ENCODE results near the gene PCIF1. TPM values are rescaled to one million over a fixed set of nuclear protein-coding genes. Genes with fewer than 3 reads are reported as not detected.

Gene PCIF1
- total RNA-seq, 4 donors from 2014 or later, result 20.7 to 39.2 (median 24.8) TPM

DNA sequence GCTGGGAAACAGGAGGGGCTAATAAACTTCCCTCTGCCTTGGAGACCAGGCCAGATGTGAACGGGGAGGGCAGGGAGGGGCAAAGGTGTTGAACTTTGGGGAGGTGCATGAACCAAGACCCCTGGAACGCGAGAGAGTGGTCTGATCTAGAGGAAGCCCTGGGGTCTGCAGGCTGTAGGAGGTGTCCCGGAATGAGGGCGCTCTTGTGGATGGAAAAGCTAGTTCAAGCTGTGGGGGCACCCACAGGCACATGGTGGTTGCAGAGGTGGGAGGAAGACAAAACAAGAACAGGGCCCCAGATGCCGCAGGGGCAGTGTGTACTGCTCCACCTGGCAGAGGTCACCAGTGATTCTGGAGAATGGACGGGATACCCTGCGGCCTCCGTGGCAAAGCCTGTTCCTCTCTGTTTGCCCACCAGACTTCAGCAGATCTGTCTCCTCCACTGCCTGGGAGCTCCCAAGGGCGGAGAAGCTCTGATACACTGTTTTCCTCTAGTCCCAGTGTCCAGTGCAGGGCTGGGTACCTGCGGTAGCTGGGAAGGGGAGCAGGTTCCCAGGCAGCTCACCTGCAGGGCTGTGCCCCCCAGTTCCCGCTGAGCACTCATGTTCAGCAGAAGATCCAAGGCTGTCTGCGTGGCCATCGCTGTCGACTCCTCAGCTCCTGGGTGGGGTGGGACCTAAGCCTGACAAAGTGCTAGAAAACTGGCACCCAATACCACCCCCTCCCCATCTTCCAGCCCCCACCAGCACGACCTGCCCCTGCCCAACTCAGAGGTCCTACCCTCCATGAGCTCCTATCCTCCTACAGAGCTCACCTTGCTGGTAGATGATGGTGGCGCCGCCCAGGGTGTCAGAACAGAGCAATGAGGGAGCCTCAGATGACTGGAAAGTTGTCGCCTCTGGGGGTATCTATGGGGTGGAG, 22.8 kb downstream of the PCIF1 start:
- TF ChIP-seq CTCF (IDR thresholded peaks at IDR 0.05; ENCODE audit: low read depth), result no peak

GRCh38 chr20:45958593-45958992, 24.1 kb downstream of the PCIF1 start:
- no peak for TF ChIP-seq CTCF (IDR thresholded peaks at IDR 0.05; ENCODE audit: low read depth)

DNA sequence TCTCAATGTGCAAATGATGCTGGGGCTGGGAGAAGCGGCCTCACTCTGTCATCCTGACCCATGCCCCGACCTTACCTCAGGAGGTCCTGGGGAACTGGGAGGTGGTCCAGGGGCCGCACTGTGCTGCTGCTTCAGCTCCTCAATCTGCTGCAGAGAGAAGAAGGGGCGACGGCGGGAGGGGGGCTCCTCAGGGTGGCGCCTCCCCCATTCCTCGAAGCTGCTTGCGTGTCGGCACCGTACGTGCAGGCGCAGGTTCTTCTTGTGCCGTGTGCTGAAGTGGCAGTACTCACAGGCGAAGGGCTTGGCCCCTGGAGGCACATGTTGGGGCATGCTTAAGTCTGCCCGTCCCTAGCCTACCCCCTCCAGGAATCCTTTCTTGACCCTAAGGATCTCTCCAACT, 24.6 kb downstream of the PCIF1 start:
- no peak for TF ChIP-seq CTCF (IDR thresholded peaks at IDR 0.05; ENCODE audit: low read depth)

DNA sequence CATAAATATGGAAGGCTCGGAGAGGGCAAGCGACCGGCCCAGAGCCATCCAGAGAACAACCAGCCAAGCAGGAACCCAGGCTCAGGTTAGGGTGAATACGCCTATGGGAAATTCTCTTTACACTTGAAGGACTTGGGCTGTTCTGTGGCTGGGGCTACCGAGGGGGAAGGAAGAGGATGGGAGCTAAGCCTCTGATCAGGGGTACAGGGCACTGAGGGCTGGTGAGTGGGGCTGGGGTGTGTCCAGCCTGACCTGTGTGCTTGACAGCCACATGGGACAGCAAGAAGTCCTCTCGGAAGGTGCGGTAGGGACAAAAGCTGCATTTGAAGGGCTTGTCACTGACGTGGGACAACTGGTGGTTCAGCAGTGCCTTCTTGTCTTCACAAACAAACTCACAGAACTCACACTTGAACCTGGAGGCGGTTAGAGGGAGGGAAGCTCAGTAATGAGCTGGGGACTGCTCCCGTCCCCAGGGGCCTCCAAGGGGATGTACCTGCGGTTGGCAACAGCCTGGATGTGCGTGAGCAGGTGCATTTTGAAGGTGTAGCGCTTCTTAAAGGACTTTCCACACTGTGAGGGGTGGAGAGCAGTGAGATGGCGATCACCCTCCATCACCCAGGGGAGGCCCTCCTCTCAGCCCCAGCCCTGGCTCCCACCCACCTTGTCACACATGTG, 25.6 kb downstream of the PCIF1 start:
- no peak for TF ChIP-seq CTCF (IDR thresholded peaks at IDR 0.05; ENCODE audit: low read depth)

- no peak for TF ChIP-seq CTCF (IDR thresholded peaks at IDR 0.05; ENCODE audit: low read depth)
Measured at GRCh38 chr20:45962031-45962755, 27.7 kb downstream of the PCIF1 start.

DNA sequence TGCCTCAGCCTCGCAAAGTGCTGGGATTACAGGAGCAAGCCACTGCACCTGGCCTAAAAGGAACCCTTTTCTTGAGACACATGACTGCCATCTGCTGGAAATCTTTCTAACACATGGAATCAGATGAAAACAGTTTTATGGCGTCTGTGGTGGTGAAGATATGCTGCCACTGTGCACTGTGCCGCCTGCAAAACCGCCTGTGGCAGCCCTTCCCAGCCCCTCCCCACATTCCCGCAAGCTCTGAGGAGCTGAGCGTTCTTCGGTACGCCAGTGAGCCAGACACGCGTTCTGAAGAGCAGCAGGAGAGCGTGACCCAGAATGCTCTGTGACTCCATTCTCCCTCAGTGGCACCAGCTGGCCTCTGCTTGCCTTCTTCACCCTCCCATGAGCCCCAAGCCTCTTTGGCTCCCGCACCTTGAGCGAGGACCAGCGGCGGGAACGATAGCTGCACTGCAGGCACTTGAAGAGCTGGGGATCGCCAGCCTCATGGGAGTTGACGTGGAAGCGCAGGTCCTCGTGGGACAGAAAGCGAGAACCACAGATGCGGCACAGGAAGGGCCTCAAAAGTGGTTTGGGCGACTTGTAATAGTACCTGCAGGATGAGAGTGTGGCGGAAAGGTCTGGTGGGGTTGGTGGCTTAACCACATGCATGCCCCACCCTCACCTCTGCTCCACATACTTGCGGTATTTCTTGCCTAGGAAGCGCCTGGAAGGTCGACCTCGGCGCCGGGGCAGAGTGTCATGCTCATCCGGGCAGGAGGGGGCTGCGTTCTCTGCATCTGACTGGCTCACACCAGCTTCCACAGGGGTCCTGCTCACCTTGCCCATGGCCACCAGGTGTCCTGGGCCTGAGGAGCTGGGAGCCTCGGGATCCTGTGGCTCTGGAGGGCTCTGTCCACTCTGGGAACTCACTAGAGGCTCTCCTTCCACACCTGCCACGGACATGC, 28.8 kb downstream of the PCIF1 start:
- no peak for TF ChIP-seq CTCF (IDR thresholded peaks at IDR 0.05; ENCODE audit: low read depth)
